Stimulated activated CD4-positive, alpha-beta T cell treated with anti-CD3 and anti-CD28 coated beads, TNF-alpha, amount 100 ng/mL, for 4 hours (primary cell): ENCODE data around the gene MSI2.

Source experiments
- DNase-seq, 3 experiments: peaks; one replicate each; pipeline ENCODE4 v3.0.0-alpha.2; 2020; ENCODE audit warnings: low read depth in 3 of 3

MSI2 gene

DNA sequence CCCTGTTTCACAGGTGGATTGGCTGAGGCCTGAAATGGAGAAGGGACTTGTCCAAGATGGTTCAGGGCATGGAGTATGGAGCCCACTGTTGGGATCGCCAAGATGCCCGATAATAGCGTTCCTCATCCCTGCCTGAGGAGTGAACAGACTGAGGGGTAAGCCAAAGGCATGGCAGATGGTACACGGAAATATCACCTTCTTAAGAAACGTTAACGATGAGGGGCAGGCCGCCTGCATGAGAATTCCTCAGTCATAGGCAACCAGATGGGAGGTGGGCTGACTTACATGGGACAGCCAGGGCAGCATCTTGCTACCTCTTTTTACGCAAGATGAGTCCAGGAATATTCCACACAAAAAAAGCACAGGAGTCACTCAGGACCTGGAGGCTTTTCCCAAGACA, 300.7 kb downstream of the MSI2 start:
- DNase-seq: no peak

DNA sequence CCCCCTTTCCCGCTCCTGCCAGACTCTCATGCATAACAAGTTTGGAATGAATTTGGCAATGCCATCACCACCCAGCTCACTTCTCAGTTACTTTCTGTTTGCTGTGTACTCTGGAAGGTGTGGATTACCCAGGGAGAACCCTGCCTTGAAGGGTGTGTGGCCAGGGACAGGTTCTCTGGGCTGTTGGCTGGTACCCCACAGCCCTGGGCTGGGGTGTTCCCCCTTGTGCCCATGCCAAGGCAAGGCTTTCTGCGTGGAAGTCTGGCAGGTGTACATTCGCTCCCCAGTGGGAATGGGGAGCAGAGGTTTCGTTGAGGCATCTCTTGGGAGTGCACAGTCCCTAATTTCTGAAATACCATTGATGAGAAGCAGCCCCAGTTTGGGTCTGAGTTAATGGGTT, 301.1 kb downstream of the MSI2 start:
- no peak for DNase-seq

DNA sequence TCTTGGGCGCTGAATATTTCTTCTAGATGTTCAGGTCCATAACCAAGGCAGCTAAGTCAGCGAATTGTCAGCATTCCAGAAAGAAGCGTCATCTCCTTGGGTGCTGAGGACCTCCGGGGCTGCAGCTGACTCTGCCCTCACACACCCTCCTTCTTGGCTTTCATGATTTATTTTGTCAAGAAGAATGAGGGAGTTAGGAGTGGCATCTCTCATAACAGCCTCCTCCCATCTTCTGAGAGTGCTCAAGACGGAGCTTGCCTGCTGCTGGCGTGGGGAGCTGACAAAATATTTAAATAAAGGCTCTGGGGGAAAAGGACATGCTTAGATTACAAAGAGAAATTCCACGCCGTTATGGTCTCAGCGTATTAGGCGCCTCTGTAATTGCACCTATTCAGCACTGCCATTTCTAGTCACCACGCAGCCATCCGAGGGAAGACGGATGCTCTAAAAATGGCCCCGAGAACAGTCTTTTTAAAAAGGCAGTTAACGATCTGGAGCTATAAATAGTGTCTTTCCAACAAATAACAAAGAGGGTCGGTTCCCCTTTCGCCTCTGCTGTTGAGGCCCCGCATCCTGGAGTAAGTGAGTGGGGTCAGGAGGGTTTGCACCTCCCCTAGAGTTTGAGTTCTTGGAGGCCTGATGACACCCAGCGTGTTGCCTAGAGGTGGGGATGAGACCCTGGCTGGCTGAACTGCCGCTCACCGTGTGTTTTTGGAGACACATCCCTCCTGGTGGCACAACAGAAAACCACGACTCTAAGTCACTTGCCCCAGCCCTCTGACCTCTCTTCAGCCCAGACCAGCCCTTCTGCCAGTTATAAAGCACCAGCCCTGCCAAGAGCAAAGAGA, 301.7 kb downstream of the MSI2 start:
- no peak for DNase-seq

DNA sequence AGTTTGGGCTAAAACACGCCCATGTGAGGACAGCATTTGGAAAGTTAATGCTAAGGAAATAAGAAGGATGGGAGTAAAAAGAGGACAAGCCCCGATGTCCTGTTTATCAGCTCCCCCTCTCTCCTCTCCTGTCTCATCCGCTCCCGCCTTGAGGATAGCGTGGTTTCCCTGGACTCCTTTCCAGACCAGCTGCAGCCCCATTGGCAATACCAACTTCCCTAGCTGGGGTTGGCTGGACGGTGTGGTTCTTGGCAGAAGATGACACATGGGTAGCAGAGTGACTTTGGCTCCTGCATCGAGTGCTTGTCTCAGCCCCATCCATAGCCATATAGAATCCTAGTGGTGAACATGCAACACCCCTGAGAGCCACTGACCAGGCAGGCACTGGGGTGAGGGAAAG, 302.9 kb downstream of the MSI2 start:
- DNase-seq: no peak

DNA sequence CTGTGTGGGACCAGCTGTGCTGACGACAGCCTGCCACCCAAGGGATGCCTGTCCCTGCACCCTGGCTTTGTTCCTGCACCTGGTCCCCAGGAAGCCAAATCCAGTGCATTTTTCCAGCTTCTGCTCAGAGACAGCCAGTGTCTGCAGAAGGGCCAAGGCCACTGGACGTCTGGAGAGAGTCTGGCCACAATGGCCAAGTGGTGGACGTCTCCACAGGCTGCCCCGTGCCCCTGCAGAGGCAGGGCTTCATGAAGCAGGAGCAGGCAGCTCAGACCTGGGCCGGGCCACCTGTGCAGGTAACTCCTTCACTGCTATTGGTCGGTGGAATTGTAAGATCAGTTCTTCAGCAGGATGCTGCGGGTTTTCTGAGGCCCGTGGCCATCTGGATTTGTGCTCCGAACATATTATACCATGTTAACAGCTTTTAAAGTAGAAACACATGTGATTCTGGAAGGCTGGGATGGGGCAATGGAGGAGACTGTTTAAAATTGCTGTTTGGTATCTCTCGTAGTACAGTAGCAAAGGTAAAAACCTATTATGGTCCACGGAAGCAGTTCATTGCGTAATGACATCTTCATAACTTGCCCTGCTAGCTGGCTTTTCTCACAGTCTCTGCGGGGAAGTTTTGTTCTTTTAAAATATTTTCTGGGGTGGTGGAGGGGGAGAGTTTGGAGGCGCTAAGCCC, 303.5 kb downstream of the MSI2 start:
- DNase-seq: no peak

DNA sequence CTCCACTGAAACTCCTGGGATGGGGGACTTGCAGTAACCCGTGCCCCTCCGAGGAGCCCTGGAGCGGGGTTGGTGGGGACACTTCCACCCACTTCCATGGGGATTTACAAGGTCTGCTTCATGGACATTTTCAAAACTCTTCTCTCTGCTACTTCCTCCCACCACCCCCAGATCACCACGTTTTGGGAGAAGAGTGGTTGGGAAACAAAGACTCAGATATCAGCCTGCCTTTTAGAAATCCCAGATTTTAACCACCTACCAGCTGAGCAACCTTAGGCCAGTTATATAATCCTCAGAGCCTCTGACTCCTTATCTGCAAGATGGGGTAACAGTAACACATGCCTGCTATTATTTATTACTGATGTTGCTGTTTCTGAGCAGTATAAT, 304.0 kb downstream of the MSI2 start:
- DNase-seq: no peak

DNA sequence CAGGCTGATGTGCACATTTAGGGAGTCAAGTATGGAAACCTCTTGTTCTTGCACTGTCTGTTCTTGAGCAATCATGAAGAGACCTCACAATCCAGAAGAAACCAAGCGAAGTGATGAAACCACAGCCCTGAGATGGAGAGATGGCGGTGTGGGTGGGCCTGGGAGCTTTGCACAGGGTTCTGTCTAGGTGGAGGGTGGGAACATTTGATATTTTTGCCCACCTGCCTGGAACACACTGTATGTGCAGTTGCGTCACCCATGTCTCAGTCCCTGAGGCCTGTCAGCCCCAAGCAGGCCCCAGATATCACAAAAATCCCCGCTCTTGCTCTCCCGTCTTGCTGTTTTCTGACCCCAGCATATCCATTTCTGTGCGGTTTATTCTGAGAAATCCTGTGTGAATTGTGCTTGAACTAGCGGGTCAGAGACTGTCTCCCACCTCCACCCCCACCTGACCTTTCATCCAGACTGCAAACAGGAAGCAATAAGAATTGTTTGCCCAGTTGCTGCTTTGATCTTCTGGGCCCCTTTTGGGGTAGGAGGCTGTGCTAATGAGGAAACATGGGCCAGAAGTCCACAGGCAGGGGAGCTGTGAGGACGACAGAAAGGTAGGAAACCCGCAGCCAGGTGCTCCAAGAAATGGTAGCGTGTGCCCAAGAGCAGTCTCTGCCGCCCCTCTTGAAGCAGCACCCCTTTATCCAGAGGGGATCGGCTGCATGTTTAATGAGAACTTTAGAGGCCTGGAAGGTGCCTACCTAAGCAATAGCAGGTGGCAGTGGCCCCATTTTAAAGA, 304.9 kb downstream of the MSI2 start:
- no peak for DNase-seq

DNA sequence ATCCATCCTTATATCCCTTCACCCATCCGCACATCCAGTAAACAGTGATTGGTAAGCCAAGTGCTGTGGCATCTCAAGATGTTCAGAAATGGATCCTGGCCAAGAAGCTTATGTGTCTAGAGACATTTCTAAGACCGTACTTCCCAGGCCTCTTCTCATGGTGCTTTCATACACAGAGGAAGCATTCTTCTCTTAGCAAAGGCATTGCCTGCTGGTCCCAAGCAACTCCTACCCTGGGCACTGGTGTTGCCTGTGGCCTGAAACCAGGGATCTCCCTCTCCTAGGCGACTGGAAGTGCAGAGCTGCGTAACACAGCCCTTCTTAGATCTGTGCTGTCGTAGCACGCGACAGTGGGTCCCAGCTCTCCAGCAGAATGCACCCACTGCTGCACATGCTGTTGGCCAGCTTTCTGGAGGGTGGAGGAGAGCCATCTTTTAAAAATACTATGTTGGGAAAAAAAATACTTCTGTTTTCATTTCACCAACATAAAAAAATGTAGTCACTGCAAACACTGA, 305.9 kb downstream of the MSI2 start:
- no peak for DNase-seq

DNA sequence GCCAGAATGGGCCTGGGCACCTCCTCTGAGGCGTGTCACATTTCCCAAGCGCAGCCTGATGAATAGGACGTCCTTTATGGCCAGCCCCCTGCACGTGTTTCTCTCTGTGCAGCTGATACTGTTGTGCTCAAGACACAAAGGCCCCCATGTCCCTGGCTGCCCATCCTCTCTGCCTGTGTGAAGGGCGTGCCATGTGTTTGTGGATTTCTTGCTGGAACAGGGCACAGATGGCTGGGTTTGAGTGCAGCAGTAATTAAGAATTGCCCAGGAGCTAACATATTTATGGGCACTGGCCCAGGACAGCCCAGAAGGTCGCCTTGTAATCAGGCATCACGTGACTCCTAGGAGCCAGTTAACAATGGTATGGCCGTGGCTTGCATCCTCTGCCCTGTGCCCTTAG, 307.6 kb downstream of the MSI2 start:
- no peak for DNase-seq

DNA sequence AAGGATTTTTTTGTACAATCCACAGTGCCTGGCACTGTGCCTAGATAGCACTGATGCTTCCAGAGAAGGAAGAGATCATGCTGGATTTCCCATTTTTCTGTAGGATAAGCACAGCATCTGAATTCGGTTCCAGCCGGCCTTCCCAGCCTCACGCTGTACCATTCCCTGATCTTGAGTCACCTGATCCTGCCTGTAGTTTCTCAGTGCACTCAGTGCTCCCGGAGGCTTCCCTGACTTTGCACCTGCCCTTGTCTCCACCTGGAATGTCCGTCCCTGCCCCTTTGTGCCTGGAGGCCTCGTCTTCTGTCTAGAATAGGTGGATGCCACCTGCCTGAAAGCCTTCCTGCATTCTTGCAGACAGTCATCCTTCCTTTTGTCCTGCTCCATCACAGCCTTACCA, 308.9 kb downstream of the MSI2 start:
- DNase-seq: no peak

DNA sequence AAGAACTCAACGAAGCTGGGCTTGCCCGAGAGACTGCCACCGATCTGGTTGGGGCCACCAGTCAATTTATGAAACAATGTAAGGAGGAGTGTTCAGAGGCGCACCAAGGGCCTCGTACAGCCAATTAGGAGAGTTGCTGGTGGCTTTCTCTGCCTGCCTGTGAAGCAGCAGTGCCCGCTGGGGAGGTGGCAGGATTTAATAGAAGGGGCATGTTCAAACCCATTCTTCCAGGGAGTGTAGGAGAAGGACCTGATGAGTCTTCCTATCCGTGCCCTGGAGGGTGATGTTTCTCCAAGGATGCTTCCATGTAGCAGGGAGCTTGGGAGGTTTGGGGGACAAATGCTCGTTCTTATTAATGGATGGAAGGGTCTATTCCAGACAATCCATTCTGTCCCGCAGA, 310.4 kb downstream of the MSI2 start:
- DNase-seq: no peak

DNA sequence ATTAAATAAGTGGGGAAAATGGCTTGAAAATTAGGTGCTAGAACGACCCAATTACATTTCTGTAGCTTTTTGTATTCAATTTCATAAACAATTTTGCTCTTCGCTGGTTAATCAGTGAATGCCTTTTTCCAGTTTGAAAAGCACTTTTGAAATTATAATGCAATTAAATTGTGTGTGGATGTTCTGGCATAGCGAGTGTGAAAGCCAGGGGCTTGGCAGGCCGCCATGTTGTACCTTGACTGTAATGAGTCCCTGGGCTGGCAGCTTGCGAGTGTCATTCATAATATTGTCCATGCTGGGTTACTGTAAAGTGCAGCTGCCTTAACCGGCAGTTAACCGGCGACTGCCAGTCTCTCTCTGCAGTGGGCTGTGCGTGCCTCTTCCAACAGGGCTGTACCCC, 310.9 kb downstream of the MSI2 start:
- no peak for DNase-seq

DNA sequence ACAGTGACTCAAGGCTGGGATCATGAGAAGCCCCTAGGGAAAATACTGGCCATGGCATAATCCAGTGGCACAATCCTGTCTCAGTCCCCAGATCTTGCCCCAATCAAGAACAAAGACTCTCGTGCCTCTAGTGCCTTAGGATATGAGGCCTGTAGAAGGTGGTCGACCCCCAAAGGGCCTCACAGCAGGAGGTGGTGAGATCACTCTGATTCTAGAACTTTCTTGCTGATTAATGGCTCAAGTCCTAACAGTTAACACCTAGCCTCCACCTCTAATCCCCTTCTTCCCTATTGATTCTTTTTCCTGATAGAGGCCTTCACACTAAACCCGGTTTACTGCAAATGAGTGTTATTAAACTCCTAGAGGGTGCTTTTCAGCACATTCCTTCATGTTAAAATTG, 312.0 kb downstream of the MSI2 start:
- no peak for DNase-seq

DNA sequence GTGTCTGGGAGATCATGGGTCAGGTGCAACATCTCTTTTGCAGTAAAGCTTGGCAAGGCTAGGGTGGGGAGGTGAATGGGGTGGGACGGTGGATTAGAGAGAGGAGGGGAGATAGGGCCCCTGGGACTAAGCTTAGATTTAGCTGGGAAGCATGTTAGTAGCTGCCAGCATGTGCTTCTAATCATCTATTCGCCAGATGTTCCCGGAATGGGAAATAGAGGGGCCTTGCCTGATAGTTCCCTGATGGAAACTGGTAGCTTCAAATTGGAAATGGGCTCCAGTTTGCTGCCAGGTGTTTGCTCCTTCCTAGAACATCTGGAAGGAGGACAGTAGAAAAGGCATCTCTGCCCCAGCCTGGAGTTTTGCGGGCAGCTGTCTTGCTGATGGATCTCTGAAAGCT, 312.7 kb downstream of the MSI2 start:
- no peak for DNase-seq

DNA sequence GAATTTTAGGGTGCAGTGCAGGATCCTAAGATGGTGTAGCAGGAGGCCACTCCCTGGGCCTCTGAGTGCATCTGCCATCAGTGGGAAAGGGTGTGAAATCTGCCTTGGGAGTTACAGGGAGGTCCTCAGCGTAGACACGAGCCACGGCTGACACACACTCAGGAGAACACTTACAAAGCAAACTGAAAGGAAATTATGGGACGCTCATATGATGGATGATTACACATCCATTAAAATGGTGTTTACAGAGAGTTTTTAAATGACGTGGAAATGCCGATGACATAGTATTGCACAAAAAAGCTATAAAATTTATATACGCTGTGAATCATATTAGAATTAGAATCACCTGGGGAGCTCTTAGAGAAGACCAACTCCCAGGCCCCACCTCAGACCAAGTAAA, 313.5 kb downstream of the MSI2 start:
- no peak for DNase-seq

DNA sequence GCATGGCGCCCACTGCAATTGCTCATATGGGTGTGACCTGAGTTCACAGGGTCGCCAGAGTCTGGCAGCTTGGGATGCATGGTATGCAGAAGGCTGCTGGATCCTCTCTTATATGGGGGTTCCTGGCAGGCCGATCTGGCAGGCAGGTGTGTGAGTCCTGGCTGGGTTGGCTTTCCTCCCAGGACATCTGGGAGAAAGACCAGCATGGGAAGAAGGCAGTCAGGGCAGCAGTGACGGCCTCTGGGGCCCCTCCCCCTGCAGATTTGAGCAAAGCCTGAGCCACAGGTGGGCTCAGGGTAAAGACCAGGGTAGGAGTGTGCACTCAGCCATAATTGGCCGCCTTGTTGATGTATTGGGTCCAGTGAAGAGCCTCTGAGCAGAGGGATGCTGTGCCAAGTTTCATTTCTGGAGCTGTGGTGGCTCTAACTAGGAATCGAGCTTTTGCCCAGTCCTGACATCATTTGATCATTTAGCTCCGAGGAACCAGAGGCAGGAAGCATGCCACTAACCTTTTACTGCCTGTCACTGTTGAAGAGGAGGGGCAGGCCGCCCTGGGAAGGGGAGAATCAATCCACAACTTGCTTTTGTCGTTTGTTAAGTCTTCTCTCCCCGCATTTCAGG, 314.5 kb downstream of the MSI2 start:
- no peak for DNase-seq

DNA sequence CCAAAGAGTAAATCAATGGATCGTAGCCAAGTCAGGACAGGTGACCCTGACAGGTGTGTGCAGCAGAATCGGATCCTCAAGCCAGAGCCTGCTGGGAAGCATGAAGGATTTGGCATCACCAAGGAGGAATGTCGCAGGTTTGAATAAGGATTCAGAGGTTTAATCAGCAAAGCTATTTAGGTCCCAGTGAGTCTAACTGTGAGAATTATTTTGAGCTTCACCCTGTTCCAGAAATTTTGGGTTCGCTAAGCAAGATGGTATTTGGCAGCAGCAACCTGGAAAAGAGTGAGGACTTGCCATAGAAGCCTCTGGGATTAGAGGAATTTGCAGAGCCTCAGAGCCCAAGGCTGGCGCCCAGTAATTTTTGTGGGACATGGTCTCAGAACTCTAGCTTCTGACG, 315.7 kb downstream of the MSI2 start:
- no peak for DNase-seq

DNA sequence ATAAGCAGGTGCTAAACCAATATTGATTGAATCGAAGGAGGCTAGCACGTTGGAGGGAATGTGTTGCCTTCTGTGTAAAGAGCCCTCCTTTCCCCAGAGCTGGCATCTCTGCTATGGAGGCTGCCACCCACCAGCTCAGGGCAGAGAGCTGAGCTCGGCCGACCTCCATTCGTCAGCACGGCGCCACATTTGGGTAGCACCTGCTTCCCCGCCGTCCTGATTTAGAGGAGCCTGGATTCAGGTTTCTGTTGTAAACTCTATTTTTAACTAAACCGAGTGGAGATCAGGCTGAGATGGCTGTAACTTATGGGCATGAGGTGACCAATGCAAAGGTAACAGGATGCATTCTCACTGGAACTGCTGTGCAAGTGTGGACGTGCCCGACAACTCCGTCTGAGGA, 316.3 kb downstream of the MSI2 start:
- DNase-seq: no peak

DNA sequence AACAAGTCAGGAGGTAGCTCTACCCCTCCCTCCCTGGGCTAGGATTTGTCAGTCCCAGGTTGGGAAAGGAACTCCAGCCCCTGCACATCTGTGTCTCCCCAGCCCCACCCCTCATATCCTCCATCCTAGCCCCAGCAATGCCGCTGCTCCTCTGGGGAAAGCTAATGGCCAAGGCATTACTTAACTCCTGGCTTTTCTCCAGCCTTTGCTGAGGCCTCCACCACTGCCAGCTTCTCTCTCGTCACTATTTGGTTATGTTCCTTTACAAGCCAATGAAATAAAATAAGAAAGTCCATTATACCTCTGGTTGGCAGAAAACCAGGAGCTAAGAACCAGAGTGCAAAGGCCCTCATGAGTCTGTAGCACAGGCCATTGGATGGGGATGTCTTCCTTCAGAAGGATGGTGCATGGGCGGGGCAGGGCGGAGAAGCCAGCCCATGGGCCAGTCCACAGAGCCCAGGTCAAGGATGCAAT, 317.8 kb downstream of the MSI2 start:
- no peak for DNase-seq

DNA sequence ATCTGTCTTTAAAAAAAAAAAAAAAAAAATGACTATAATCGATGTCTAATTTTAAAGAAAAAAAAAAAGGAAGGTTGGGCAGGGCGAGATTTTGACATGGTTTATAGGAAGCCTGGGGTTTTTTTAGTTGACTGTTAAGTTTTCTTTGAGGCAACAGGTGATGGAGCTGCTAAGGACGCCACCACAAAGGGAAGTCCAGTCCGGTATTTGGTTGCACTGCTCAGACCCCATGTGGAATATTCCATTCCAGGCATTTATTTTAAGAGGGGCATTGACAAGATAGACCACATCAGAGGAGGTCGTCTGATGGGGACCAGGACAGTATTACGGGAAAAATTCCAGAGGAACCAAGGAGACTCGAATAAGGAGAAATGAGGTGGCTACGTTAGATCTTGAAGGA, 320.4 kb downstream of the MSI2 start:
- no peak for DNase-seq

DNA sequence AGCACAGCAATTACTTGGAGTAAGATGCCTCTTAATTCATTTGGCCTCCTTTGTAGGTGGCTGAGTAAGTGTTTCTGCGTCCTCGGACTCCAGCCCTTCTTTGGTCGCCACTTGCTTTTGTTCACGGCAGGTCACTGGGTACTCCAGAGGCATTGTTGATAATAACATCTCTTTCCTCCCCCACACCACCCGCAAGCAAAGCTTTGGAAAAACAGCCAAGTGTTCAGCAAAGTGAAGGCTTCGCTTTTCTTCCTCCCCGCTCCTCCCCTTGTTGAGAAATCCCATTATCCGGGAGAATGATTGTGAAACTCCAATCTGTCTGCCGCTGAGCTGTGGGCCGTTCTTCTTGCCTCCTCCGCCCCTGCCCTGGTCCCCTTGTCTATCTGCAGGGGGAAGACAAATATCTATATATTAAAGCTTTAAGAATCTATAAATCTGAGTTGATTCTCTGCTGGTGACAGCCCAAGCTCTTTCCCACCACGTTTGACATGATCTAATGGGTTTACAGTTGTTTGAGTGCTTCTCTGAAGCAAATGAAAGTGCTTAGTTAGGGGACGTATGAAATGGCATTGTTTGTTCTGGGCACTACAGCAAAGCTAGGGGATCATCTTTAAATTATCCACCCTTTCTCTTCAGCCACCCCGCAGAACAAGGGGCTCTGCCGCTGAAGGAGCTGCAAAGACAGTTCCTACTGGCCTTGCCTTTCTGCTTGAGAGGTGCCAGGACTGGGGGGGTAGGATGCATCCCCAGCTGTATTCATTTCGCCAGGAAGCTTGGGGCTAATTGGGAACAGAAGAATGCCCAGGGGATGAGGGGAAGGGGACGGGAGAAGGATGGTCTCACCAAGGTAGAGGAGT, 321.7 kb downstream of the MSI2 start:
- no peak for DNase-seq
